ENCODE data around the gene TSPAN7. TPM values are rescaled to one million over a fixed set of nuclear protein-coding genes. Genes with fewer than 3 reads are reported as not detected.

Gene TSPAN7
- total RNA-seq, 1 experiment from 2014 or later, result not detected

- intact Hi-C loops (cut with micrococcal nuclease; ENCODE audit: unreplicated experiment), result no loop called here
Measured at GRCh38 chrX:38692961-38693360, 131.6 kb downstream of the TSPAN7 start.

GRCh38 chrX:38694394-38694793, 133.1 kb downstream of the TSPAN7 start:
- no peak for DNase-seq
- H3K4me2 ChIP-seq, result no peak overlapping the region
- no peak for TF ChIP-seq CTCF (conservative IDR thresholded peaks at IDR 0.05)
- TF ChIP-seq EZH2 (IDR thresholded peaks at IDR 0.05; ENCODE audit: low read depth), result no peak
- H2AFZ ChIP-seq, result no peak overlapping the region
- H3F3A ChIP-seq (ENCODE audit: insufficient read depth, low read depth), result no peaks in the 10 kb centered on the region
- ChIA-PET POLR2A (ENCODE audit: unreplicated experiment) (no interaction called here), CTCF (no interaction called here)
- H3K79me2 ChIP-seq (ENCODE audit: low read depth), result no peaks in the 10 kb centered on the region
- H3K4me3 ChIP-seq, result no peak overlapping the region
- no peaks in the 10 kb centered on the region for H3K9me3 ChIP-seq (ENCODE audit: insufficient read depth, low read depth)
- BruUV-seq (replicated peaks), result no TSS peak
- no peaks in the 10 kb centered on the region for H3K9me2 ChIP-seq (ENCODE audit: insufficient read depth)
- no peaks in the 10 kb centered on the region for H3K4me1 ChIP-seq (replicated peaks; ENCODE audit: insufficient read depth)
- H3K36me3 ChIP-seq (ENCODE audit: low read depth), result no peaks in the 10 kb centered on the region
- intact Hi-C loops (cut with micrococcal nuclease; ENCODE audit: unreplicated experiment), result no loop called here
- H4K20me1 ChIP-seq (ENCODE audit: insufficient read depth), result no peaks in the 10 kb centered on the region
- no peaks in the 10 kb centered on the region for H3K27me3 ChIP-seq (ENCODE audit: insufficient read depth, low read depth)
- no peak overlapping the region for H3K27ac ChIP-seq

More at GRCh38 chrX:38692961-38693360, 131.6 kb downstream of the TSPAN7 start:
- Histone ChIP-seq H3K36me3 (ENCODE audit: low read depth) (no peaks in the 10 kb centered on the region), H3K4me2 (no peak overlapping the region), H3K4me3 (no peak overlapping the region), H3K27ac (no peak overlapping the region), H3F3A (ENCODE audit: insufficient read depth, low read depth) (no peaks in the 10 kb centered on the region), H3K9me2 (ENCODE audit: insufficient read depth) (no peaks in the 10 kb centered on the region), H2AFZ (no peak overlapping the region), H3K9me3 (ENCODE audit: insufficient read depth, low read depth) (no peaks in the 10 kb centered on the region), H4K20me1 (ENCODE audit: insufficient read depth) (no peaks in the 10 kb centered on the region), H3K27me3 (ENCODE audit: insufficient read depth, low read depth) (no peaks in the 10 kb centered on the region), H3K79me2 (ENCODE audit: low read depth) (no peaks in the 10 kb centered on the region), H3K4me1 (replicated peaks; ENCODE audit: insufficient read depth) (no peaks in the 10 kb centered on the region)
- POLR2A ChIA-PET (ENCODE audit: unreplicated experiment), result no interaction called here
- CTCF ChIA-PET, result no interaction called here
- BruUV-seq (replicated peaks), result no TSS peak
- TF ChIP-seq EZH2 (IDR thresholded peaks at IDR 0.05; ENCODE audit: low read depth) (no peak), CTCF (conservative IDR thresholded peaks at IDR 0.05) (no peak)
- DNase-seq, result no peak

- Histone ChIP-seq H3K36me3 (ENCODE audit: low read depth) (no peaks in the 10 kb centered on the region), H3K27ac (no peak overlapping the region), H2AFZ (no peak overlapping the region), H3F3A (ENCODE audit: insufficient read depth, low read depth) (no peaks in the 10 kb centered on the region), H3K27me3 (ENCODE audit: insufficient read depth, low read depth) (no peaks in the 10 kb centered on the region), H4K20me1 (ENCODE audit: insufficient read depth) (no peaks in the 10 kb centered on the region), H3K79me2 (ENCODE audit: low read depth) (no peaks in the 10 kb centered on the region), H3K4me2 (no peak overlapping the region), H3K4me3 (no peak overlapping the region), H3K9me2 (ENCODE audit: insufficient read depth) (no peaks in the 10 kb centered on the region), H3K9me3 (ENCODE audit: insufficient read depth, low read depth) (no peaks in the 10 kb centered on the region), H3K4me1 (replicated peaks; ENCODE audit: insufficient read depth) (no peaks in the 10 kb centered on the region)
- ChIA-PET CTCF (no interaction called here), POLR2A (ENCODE audit: unreplicated experiment) (no interaction called here)
- TF ChIP-seq CTCF (conservative IDR thresholded peaks at IDR 0.05) (no peak), EZH2 (IDR thresholded peaks at IDR 0.05; ENCODE audit: low read depth) (no peak)
- intact Hi-C loops (cut with micrococcal nuclease; ENCODE audit: unreplicated experiment), result no loop called here
- no TSS peak for BruUV-seq (replicated peaks)
- no peak for DNase-seq
Measured at GRCh38 chrX:38697461-38697860, 136.1 kb downstream of the TSPAN7 start.
